GM19452 (cell line): Measurements from ENCODE around the gene KCNG4.
A peak's percentile ranks its signal among the peaks of the same experiment; 100 is the strongest.
"Not testable (repeated sequence)": the region's sequence is repeated elsewhere in the genome, so short reads cannot be mapped to it uniquely, and the experiment has no call there.

Source experiments
- ATAC-seq: cut with Tn5 transposase; IDR thresholded peaks from one replicate; pipeline ENCODE4 v1.9.1; 2021; ENCODE audit not compliant: unreplicated experiment

Gene KCNG4

DNA sequence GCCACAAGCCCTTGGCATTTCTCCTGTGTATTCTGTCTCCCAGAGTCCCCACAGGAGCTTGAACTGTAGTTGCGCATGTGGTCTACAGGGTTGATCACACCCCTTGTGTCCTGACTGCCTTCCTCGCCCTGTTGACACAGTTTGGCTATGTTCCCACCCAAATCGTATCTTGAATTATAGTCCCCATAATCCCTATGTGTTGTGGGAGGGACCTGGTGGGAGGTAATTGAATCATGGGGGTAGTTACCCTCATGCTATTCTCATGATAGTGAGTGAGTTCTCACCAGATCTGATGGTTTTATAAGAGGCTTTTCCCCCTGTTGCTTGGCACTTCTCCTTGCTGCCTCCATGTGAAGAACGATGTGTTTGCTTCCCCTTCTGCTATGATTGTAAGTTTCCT, 27.7 kb downstream of the KCNG4 start:
- no peak for ATAC-seq

DNA sequence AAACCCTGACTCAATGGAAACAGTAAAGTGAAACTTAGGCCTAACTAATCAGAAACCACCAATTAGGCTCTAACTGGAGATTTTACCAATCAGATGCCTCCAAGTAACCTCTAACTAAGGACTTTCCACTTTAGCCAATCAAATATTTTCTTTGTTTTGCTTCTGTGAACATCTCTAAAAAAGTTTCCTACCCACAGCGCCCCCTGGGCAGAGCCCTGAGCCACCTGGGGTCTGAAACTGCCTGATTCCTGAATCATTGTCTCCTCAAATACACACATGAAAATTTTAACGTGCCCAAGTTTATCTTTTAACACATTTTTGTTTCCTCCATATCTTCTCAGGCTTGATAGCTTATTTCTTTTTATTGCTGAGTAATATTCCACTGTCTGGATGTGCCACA, 29.8 kb downstream of the KCNG4 start:
- ATAC-seq: no peak

DNA sequence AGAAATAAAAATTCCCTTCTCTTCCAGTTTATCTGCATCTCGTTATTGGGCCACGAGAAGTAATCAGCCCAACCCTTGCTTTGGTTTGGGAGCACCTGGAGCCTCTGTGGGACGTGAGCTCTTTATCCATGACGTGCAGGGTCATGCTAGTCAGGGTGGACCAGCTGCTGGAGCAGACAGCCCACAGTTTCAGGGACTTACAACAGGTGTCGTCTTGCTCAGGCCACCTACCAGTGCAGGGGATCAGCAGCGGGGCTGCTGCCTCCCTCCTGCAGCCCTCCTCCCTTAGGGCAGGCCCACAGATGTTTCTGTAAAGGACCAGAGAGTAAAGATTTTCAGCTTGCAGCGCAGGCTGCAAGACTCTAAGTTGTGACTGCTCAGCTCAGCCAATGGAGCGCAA, 31.9 kb downstream of the KCNG4 start:
- no peak for ATAC-seq

DNA sequence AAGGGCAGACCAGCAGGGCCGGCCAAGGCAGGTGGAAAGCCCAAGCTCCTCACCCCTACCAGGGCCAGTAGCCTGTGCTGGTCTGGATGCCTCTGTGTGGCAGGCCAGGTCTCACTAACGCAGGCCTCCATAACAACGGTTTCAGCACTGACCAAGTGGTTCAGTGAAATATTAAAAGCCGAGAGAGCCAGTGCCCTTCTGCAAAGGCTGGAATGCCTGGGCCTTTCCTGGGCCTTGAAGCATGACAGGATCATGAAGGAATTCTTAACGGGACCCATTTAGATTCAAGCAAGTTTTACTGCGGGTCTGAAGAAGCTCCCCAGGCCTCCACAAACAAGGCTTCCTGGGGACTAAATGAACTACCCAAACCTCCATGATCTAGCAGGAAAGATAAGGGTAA, 32.6 kb downstream of the KCNG4 start:
- ATAC-seq: no peak

DNA sequence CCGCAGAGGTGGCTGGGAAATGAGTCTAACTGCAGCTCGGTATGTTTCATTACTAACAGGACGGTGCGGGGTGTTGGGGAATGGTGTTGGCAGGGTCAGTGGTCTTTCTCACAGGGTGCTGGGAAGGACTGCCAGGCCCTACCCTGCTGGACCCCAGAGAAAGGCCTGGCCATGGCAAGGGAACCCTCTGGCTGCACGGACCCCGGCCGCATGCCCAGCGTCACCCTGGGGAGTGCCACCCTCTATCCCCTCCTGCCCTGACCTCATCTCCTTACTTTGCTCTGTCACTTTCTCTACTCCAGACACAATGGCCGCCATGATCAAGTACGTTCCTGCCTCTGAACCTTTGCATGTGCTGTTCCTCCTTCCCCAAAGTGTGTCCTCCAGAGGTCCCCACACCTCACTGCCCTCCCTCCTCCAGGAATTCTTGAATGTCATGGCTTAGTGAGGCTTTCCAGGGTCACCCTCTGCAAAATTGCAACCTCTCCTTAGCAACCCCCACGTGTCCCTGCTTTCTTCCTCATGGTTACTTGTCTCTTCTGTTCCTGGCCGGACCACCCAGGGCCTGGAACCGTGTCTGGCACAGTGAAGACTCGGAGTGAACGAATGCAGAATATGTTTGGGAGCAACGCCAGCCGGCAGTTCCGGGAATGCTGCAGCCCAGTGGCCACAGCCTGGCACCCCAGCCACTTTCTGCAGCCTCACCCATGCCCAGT, 33.7 kb downstream of the KCNG4 start:
- ATAC-seq: no peak

DNA sequence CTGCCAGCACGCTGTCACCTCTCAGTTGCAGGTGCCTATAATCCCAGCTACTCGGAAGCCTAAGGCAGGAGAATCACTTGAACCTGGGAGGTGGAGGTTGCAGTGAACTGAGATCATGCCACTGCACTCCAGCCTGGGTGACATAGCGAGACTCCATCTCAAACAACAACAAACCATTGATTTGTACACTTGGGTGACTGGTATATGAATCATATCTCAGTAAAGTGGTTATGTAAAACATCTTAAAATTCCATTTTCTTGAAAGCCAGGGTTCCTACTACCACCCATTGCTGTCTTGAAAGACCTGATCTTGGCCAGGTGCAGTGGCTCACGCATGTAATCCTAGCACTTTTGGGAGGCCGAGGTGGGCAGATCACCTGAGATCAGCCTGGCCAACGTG, 34.7 kb downstream of the KCNG4 start:
- ATAC-seq: not testable (repeated sequence)

DNA sequence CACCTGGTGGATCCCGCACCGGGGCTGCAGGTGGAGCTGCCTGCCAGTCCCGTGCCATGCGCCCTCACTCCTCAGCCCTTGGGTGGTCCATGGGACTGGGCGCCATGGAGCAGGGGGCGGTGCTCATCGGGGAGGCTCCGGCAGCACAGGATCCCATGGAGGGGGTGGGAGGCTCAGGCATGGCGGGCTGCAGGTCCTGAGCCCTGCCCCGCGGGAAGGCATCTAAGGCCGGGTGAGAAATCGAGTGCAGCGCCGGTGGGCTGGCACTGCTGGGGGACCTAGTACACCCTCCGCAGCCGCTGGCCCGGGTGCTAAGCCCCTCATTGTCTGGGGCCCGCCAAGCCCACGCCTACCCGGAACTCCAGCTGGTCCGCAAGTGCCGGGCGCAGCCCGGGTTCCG, 35.3 kb downstream of the KCNG4 start:
- not testable (repeated sequence) for ATAC-seq

DNA sequence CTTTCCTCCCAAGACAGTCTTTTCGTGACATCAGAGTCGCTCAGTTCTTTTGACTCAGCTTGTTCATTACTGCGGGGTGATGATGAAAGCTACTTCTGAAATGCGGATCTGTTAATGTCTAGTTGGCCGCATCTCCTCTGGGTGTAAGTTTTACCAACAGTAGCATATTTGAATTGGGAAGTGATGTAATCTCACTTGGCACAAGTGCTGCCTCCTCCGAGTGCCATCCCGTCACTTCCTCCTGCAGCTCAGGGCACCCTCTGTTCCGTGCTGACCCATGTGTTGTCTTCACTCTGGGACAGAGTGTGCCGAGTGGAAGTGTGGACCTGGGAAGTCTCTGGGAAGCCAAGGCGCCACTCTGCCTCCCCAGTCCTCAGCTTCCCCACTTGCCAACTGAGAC, 40.0 kb downstream of the KCNG4 start:
- ATAC-seq: no peak

DNA sequence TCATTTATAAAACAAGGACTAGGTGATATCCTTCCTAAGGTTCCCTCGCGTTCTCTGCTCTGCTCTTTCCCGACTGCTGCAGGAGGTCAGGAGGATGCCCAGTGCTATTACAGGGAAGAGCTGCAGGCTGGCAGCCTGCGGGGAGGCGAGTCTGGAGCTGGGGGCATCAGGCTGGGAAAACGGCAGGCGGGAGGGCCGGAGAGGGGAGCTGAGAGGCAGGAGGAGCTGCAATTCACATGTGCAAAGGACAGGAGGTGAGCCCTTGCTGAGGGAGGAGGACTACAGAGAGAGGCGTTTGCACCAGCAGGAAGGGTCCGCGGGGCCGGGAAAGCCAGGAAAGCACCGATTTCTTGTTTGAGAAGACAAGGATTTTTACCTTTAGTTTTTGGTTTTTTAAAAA, 40.7 kb downstream of the KCNG4 start:
- ATAC-seq: no peak

DNA sequence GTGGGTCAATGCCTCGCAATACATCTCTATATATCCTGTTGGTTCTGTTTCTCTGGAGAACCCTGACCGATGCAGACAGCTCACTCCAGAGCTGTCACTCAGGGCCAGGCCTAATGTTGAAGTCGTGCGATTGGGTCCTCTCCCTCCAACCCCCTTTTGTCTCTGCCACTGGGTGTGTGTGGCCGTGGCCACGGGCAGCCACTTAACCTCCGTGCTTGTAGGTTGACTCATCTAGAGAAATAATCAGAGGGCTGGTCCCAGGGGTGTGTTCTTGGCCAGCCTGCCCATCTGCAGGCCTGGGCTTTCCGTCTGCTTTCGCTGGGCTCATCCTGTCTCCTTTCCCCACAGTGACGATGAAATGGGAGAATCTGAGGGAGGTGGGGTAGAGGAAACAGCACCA, 41.4 kb downstream of the KCNG4 start:
- no peak for ATAC-seq

DNA sequence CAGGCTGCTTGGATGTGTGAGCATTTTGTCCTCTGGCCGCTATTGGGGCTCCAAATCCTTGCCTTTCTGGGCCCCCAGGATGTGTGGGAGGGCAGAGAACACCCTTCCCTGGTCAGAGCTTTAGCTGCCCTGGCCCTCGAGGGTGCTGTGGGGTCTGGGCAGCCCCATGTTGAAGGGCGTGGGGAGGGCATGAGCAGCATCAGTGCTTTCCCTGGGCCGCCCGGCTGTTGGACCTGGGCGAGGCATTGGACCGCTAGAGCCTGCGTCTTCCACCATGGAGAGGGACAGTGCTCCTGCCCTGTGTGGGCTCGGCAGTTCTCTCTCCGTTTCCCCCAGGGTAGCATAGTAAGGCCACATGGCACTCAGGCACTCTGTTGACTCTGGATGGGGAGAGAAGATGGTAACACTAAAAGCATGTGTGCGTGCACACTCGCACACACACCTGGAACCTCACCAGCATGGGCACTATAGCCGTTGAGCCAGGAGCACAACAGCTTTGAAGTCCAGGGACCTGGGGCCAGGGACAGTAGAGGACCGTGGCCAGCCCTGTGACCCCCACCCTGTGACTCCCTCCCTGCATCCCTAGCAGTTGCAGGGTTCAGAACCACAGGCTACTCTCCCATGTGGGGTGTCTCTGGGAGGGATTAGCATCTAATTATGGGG, 42.2 kb downstream of the KCNG4 start:
- no peak for ATAC-seq

DNA sequence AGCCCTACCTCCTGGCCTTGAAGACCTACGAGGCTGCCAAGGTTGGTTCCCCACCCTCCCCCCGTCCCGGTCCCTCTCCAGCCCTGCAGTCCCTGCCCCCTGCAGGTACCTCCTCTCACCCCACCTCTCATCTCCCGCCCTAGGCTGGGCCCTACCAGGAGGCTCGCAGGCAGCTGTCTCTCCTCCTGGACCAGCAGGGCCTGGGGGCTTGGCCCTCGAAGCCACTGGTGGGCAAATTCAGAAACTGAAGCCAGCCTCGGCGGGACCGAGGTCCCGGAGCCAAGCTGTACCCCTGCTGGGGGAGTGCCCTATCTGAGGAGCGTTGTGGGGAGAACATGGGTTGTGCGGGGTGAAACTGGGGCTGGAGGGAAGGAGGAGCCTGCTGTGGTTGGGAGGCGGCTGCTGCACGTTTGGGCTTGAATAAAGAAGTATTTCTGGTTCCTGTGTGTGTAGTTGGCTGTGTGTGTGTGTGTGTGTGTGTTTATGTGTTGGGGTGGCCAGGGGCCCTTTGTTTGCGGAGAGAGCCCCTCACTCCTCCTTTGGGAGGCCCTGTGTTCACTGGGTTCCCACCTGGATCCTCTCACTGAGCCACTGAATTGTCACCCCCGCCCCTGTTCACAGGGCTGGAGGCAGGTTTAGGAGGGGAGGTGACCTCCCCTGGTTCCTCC, 43.0 kb downstream of the KCNG4 start:
- ATAC-seq: no peak

DNA sequence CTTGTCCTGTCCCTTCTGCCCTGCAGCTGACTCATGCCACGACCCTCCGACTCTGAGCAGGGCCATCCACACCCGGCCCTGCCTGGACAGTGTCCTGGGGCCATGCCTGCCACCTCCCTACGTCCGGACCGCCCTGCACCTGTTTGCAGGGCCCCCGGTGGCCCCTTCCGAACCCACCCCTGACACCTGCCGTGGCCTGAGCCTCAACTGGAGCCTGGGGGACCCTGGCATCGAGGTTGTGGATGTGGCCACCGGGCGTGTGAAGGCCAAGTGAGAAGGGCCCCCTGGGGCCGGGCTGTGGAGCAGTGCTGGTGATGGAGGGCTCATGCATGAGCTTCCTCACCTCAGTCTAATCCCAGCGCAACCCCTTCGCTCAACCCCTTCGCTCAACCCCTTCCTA, 43.7 kb downstream of the KCNG4 start:
- no peak for ATAC-seq

DNA sequence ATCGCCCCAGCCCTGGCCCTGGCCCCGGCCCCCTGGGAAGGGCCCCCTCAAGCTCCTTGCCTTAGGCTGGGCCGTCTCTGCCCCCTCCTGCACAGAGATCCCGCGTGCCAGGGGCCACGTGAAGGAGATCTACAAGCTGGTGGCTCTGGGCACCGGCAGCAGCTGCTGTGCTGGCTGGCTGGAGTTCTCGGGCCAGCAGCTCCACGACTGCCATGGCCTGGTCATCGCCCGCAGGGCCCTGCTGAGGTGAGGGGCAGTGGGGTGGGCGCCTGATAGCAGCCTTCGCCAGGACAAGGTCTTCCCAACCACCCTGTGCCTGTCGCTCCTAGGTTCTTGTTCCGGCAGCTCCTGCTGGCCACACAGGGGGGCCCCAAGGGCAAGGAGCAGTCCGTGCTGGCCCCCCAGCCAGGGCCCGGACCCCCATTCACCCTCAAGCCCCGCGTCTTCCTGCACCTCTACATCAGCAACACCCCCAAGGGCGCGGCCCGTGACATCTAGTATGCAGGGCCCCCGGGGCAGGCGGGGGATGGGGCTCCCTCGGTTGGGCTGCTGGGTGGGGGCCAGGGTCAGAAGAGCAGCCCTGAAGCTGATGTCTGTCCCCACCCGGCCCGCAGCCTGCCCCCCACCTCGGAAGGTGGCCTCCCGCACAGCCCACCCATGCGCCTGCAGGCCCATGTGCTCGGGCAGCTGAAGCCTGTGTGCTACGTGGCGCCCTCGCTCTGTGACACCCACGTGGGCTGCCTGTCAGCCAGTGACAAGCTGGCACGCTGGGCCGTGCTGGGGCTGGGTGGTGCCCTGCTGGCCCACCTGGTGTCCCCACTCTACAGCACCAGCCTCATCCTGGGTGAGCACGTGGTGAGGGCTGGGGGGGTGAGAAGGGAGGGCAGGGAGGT, 44.4 kb downstream of the KCNG4 start:
- no peak for ATAC-seq

DNA sequence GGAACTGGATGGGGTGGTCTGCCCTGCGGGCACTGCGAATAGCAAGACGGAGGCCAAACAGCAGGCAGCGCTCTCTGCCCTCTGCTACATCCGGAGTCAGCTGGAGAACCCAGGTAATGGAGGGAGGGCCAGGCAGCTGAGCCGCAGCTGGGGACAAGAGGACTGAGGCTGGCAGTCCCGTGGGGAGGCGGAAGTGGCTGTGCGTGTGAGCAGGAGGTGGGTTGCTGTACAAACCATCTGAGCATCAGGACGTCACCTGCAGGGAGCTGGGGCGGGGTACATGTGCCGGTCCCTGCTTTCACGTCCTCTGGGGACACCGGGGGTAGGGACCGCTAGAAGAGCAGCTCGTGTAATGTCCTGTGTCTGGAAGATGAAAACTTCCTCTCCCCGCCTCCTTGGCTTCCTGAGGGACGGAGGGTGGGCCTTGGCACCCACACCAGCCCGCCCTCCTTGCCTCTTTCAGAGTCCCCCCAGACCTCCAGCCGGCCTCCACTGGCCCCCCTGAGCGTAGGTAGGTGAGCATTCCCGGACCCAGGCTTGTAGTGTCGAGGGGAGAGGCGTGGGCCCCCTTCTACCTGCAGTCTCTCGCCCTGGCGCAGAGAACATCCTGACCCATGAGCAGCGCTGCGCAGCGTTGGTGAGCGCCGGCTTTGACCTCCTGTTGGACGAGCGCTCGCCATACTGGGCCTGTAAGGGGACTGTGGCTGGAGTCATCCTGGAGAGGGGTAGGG, 45.2 kb downstream of the KCNG4 start:
- ATAC-seq: peak; percentile 73

DNA sequence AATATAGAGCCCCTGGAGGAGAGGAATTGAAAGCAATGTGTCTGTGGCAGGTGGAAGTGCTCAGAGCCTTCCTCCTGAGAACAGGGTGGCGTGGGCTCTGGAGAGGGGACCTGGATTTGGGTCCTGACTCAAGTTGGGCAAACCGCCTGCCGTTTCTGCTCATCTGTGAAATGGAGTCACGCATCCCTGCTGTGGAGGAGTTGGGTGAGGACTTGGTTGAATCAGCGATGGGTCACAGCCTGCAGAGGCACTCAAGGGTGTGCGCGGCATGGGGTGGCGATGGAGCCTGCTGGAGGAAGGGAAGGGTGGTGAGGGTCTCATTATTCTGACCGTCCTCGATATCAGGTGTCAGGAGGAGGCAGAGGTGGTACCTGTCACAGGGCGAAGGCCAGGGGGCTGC, 45.8 kb downstream of the KCNG4 start:
- no peak for ATAC-seq

DNA sequence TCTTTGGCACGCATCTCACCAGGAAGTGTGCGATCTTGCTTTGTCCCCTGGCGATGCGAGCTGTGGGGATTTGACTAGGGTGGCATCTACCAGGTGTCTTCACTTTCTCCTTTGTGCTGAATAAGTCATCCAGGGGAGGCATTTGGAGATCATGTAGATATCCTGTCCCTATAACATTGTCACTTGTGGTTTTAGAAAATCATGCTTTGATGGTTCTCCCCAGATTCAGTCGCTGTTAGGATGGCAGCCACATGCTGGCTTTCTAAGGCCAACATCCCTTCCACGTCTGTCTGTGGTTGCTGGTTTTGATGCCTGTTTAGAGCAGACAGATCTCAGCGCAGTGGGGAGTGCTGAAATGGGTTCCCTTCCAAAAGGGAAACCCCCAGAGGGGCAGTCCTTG, 46.3 kb downstream of the KCNG4 start:
- no peak for ATAC-seq

DNA sequence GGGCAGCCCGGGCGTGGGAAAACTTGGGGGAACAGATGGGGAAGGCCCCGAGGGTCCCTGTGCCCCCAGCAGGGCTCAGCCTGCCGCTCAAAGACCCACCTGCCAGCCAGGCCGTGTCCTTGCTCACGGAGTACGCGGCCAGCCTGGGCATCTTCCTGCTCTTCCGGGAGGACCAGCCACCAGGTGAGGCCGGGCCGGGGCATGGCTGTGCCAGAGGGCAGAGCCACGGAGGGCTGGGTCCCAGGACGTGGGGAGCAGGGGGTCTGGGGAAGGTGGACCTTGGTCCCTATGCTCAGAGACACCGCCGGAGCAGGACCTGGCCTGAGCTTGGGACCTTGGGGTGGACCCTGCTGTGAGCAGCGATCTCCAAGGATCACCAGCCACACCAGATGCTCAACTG, 48.3 kb downstream of the KCNG4 start:
- ATAC-seq: no peak

DNA sequence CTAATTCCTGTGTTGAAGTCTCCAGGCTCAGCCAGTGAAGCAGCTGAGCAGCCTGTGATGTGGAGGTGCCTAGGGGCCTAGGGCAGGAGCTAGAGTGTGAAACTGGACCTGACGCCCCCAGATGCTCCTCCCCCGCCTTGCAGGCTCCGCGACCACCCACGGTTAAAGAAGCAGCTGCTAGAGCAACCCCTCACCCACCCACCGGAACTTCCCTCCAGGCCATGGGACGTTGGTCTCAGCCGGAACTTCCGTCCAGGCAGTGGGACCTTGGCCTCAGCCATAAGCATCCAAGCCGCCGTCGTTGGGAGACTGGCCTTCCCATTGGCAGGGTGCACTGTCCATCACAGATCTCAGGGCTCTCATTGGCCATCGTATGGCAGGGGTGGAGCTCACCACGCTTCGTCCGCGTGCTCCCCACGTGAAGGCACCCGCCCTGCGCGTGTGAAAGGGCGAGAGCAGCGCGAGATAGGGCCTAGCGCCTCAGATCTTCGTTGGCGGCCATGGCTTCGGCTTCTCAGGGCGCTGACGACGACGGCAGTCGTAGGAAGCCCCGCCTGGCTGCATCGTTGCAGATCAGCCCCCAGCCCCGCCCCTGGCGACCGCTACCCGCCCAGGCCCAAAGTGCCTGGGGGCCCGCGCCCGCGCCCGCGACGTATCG, 49.0 kb downstream of the KCNG4 start, which contains the start of gene ADAD2:
Gene ADAD2 (plus strand): TSS at position 427 of the 658 bp plus-strand sequence. CDS start 74 bp downstream, at position 501.
- no peak for ATAC-seq
